GM19238 (cell line): ENCODE results near the gene SRSF3.
A peak's percentile ranks its signal among the peaks of the same experiment; 100 is the strongest.
"Not testable (repeated sequence)": the region's sequence is repeated elsewhere in the genome, so short reads cannot be mapped to it uniquely, and the experiment has no call there.

ENCODE experiments used
- DNase-seq: peaks from one replicate; pipeline ENCODE4 v3.0.0; 2011; ENCODE audit warnings: low spot score; ENCODE audit not compliant: insufficient read length

SRSF3 gene

GRCh38 chr6:36594029-36594815 is at the start of gene SRSF3:
SRSF3 (plus strand) TSS chr6:36594362; CDS start chr6:36596763, 2,401 bp downstream.
- DNase-seq, result peak; percentile 76

DNA sequence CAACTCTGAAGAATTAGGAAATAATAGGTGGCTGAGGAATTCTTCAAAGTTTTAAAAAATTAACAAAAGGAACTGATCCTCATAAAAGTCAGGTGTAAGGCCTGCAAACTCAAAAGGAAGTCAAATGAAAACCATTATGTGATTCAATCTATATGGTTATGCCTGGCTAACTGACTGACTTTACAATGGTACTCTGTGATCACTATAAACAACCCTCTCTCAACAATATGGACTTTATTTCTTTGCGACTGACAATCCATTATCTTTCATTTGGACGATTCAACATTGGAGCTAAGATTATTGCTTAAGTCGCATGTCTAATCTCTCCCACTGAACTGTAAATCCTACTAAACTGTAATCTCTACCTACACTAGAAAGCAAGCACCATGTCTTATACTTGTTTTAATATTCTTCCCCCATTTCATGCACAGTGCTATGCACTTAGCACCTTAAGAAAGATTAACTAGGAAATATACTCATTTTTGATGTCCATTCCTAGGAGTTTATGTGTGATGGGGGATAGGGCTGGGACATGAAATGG is 48.3 kb upstream of the SRSF3 start:
- DNase-seq, result no peak

DNA sequence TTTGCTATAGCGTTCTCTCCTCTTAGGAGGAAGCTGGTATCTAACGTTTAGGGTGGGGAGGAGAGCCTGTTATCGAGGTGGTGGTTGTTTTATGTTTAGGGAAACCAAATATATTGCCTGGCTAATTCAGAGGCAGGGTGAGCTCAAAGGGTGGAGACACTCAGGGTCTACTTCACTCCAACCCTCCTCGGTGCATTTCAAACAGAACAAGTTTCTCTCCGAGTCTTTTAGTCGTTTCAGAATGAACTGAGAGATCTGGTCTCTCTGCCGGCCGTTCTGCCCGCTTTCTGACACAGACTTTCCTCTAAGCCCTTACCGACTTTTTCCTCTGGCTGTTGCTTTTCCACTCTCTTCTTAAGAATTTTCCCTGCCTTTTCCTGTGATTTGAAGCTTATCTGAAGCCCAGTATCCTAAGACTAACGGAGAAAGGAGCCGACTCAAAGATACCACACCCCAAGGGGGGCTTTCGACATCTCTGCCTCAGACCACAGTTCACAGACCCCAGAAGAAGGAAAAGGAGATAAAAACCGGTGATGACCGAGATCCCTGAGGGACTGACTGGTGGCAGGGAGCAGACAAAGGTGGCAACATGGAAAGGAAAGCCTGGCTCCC is 47.7 kb upstream of the SRSF3 start:
- DNase-seq, result no peak

DNA sequence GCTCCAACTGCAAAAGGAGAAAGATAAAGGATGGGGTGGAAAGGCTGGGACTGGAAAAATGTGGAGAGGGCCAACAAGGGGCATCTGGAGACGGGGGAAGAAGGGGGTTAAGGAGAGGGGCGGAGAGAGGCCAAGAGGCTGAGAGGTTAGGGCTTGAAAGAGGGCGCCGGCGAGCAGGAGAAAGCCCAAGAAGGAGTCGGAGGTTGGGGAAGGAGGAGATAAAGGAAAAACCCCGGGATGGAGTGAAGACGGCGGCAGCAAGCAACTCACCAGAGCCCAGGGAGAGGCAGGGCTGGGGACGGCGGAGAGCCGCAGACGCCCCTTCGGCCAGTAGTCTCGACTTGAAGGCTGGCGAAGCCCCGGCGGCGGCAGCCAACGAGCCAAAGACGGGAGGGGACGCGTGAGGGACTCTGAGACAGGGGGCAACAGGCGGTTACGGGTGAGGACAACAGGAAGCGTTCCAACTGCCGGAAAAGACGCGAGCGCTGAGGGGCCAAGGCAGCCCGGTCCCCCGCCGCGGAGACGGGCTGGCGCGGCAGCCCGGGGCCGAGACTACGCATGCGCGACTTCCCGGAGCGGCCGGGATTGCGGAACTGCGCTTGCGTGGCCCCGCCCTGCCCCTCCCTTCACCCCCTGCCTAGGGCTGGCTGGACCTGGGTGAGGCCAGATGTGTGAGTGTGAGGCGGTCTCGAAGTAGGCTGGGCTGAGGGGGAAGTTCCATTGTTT is 47.1 kb upstream of the SRSF3 start, which contains the start of gene STK38:
STK38 (minus strand) TSS at position 560 of the 726 bp plus-strand sequence. CDS start 7,277 bp downstream, outside the sequence.
- peak; percentile 93 for DNase-seq

DNA sequence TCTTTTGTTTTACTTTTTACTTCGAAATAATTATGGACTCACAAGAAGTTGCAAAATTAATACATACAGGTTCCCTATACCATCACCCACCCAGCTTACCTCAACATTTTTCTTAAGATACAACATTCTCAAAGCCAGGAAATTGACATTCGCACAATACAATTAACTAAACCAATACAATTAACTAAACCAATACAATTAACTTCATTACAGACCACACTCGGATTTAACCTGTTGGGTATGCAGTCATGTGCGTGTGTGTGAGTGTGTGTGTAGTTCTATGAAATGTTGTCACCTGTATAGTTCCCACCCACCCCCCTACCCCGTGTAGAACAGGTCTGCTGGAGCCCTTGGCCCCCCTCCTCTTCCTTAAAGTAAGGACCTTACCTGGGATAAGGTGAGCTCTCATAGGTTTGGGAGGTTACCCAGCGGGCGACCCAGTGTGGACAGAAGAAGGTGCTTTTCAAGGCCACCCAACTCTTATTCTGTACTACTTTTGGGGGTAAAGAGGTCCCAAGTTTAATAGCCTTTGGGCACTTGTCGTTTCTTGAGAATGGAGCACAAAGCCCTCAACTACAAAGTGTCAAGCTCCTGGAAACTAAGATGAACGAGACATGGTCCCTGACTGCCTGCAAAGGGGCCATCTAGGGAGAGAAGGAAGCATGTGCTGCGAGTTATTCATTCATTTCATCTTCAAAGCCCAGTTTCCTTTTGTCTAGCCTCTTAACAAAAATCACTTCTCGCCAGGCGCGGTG is 46.3 kb upstream of the SRSF3 start:
- DNase-seq, result no peak

GRCh38 chr6:36548401-36548743 is 45.8 kb upstream of the SRSF3 start:
- no peak for DNase-seq

- no peak for DNase-seq
Measured at GRCh38 chr6:36550473-36551000, 43.6 kb upstream of the SRSF3 start.

GRCh38 chr6:36555750-36556252 is 38.4 kb upstream of the SRSF3 start:
- no peak for DNase-seq

- no peak for DNase-seq
Measured at GRCh38 chr6:36556281-36556680, 37.9 kb upstream of the SRSF3 start.

GRCh38 chr6:36559011-36559793 is 35.0 kb upstream of the SRSF3 start:
- no peak for DNase-seq

DNA sequence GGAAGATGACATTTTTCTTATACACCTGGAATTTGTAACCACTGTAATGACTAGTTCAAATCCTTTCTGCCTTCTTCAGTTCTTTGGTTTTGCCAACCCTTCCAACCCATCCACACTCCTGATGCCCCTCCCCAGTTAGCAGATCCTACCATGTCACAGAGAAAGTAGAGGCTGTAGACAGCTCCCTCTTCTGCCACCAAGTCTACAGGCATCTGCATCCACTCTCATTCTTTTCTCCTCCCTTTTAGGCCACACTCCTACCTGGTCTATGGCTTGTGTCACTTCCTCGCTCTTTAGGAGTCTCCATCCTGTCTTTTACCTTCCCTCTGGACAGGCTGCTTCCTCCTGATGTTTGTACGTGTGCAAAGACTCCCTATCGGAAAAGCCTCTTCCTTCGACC is 33.3 kb upstream of the SRSF3 start:
- DNase-seq, result no peak

GRCh38 chr6:36563237-36563927 is 30.8 kb upstream of the SRSF3 start:
- no peak for DNase-seq

- DNase-seq, result no peak
Measured at GRCh38 chr6:36563928-36564284, 30.3 kb upstream of the SRSF3 start.

DNA sequence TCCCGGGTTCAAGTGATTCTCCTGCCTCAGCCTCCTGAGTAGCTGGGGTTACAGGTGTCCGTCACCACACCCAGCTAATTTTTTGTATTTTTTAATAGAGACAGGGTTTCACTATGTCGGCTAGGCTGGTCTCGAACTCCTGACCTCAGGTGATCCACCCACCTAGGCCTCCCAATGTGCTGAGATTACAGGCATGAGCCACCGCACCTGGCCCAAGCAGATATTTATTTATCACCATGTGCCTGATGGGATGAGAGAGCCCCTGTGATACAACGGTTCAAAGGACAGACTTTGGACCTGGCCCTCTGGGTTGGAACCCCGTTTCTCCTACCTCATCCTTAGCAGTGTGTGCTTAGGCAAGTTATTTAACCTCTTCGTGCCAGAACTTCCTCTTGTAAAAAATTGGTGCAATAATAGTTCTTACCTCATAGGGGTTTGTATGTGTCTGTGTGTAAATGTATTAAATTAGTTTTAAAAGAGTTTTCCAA is 27.7 kb upstream of the SRSF3 start:
- no peak for DNase-seq

DNA sequence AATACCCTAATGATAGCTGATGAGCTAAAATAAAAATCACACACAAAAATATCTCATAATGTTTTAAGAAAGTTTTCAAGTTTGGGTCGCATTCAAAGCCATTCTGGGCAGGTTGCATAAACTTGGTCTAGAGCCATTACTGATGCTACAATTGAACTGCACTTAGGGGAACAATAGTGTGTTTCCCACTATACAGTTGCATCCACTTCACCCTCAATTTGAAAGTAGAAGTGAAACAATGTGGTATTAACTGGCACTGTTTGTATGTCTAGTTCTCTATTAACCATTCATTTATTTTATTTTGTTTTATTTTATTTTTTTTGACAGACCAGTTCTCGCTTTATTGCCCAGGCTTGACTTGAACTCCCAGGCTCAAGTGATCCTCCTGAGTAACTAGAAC is 23.9 kb upstream of the SRSF3 start:
- no peak for DNase-seq

DNA sequence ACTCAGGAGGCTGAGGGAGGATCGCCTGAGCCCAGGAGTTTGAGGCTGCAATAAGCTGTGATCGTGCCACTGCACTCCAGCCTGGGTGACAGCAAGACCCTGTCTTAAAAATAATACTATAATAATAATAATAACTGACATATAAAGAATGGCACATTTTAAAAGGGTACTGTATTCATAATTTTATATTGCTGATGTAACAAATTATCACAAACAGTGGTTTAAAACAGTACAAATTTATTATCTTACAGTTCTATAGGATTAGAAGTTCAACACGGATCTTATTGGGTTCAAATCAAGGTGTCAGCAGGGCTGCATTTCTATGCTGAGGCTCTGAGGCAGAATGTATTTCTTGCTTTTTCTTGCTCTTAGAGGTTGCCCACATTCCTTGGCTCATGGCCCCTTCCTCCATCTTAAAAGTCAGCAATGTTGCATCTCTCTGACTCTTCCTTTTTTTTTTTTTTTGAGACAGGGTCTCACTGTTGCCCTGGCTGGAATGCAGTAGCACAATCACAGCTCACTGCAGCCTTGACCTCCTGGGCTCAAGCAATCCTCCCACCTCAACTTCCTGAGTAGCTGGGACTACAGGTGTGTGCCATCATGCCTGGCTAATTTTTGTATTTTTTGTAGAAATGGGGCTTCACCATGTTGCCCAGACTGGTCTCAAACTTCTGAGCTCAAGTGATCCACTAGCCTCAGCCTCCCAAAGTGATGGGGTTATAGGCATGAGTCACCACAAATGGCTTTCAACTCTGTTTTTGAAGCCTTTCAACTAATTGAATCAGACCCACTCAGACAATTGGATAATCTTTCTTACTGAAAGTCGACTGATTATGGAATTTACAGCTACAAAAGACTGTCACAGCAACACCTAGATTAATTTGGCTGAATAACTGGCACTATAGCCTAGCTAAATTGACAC is 22.8 kb upstream of the SRSF3 start:
- DNase-seq, result no peak

DNA sequence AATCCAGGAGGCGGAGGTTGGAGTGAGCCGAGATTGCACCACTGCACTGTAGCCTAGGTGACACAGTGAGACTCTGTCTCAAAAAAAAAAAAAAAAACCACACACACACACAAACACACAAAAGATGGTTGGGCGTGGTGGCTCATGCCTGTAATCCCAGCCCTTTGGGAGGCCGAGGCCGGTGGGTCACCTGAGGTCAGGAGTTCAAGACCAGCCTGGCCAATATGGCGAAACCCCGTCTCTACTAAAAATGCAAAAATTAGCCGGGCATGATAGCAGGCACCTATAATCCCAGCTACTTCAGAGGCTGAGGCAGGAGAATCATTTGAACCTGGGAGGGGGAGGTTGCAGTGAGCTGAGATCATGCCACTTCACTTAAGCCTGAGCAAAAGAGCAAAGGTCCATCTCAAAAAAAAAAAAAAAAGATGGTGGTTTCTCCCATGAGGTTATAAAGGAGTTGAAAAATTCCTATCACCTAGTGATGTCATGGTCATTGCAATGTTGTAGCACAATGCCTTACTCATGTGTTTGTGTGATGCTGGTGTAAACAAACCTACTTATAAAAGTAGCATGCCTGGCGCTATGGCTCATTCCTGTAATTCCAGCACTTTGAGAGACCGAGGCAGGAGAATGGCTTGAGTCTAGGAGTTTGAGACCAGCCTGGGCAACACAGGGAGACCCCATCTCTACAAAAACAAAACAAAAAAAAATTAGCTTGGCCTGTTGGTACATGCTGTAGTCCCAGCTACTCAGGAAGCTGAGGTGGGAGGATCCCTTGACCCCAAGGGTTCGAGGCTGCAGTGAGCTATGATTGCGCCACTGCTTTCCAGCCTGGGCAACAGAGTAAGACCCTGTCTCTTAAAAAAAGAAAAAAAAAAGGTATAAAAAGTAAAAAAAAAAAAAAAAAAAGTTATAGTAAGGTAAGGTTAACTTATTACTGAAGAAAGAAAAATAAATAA is 21.5 kb upstream of the SRSF3 start:
- DNase-seq, result not testable (repeated sequence)
